Osteoblast (primary cell): ENCODE results near the gene LCN12. TPM values are rescaled to one million over a fixed set of nuclear protein-coding genes. Genes with fewer than 3 reads are reported as not detected.

Source experiments
- DNase-seq: peaks from one replicate; pipeline ENCODE4 v3.0.0; 2011; ENCODE audit warnings: low spot score, mixed read lengths; ENCODE audit not compliant: insufficient read length; ENCODE audit errors: missing footprints
- H2AFZ ChIP-seq: 2 replicates; pipeline ENCODE4 v1.6.0; 2011; ENCODE audit warnings: mild to moderate bottlenecking, low read length
- H3K27ac ChIP-seq: 2 replicates; pipeline ENCODE4 v1.5.1; 2011; ENCODE audit warnings: mild to moderate bottlenecking, low read depth, low read length, moderate library complexity
- H3K27me3 ChIP-seq: 2 replicates; pipeline ENCODE4 v1.6.0; 2012; ENCODE audit warnings: mild to moderate bottlenecking, control low read depth, inconsistent platforms, low read length, moderate library complexity; ENCODE audit not compliant: insufficient read depth
- H3K36me3 ChIP-seq: 2 replicates; pipeline ENCODE4 v1.5.1; 2011; ENCODE audit warnings: mild to moderate bottlenecking, low read length, control low read depth, moderate library complexity; ENCODE audit not compliant: insufficient read depth
- H3K4me1 ChIP-seq: 2 replicates; pipeline ENCODE4 v1.5.1; 2011; ENCODE audit warnings: mild to moderate bottlenecking, low read length, control low read depth, moderate library complexity; ENCODE audit not compliant: insufficient read depth
- H3K4me2 ChIP-seq: 2 replicates; pipeline ENCODE4 v1.6.0; 2011; ENCODE audit warnings: mild to moderate bottlenecking, low read length; ENCODE audit not compliant: insufficient read depth
- H3K4me3 ChIP-seq: fragments of 200-600 bp; sonication (generic); 3 replicates; pipeline ENCODE4 v1.5.1; 2012; ENCODE audit warnings: mild to moderate bottlenecking, low read length, inconsistent platforms; ENCODE audit not compliant: insufficient read depth
- H3K79me2 ChIP-seq: 2 replicates; pipeline ENCODE4 v1.6.0; 2012; ENCODE audit warnings: mild to moderate bottlenecking, low read length, control low read depth, inconsistent platforms; ENCODE audit not compliant: insufficient read depth
- H3K9me3 ChIP-seq: 2 replicates; pipeline ENCODE4 v1.5.1; 2011; ENCODE audit warnings: low read depth, low read length, control low read depth
- H4K20me1 ChIP-seq: 2 replicates; pipeline ENCODE4 v1.6.0; 2012; ENCODE audit warnings: mild to moderate bottlenecking, low read length, control low read depth; ENCODE audit not compliant: insufficient read depth
- CTCF ChIP-seq: IDR thresholded peaks from 2 replicates; pipeline ENCODE4 v1.5.1; 2011; ENCODE audit warnings: mild to moderate bottlenecking, low read depth, low read length, moderate library complexity; ENCODE audit errors: extremely low read depth
- total RNA-seq: library from RNA; depleted of rRNA; stranded (reverse); fragments of >200 nt; gene quantifications from 2 replicates; pipeline ENCODE4 v1.2.3, GENCODE V29; 2012

LCN12 gene
- total RNA-seq, 1 donor: not detected

GRCh38 chr9:136907011-136907914, 44.8 kb upstream of the LCN12 start:
- Histone ChIP-seq H3K4me1 (peaks cover 10% of the 10 kb centered on the region), H3K27me3 (no peaks in the 10 kb centered on the region), H2AFZ (no peak overlapping the region), H3K27ac (no peak overlapping the region), H3K9me3 (no peaks in the 10 kb centered on the region), H3K79me2 (peaks cover 6% of the 10 kb centered on the region), H3K4me3 (no peak overlapping the region), H4K20me1 (no peaks in the 10 kb centered on the region), H3K36me3 (peaks cover 37% of the 10 kb centered on the region), H3K4me2 (no peak overlapping the region)
- no peak for TF ChIP-seq CTCF
- peak; percentile 27 for DNase-seq

GRCh38 chr9:136910197-136910900, 41.7 kb upstream of the LCN12 start:
- TF ChIP-seq CTCF: no peak
- Histone ChIP-seq H4K20me1 (no peaks in the 10 kb centered on the region), H3K4me3 (no peak overlapping the region), H3K4me2 (no peak overlapping the region), H3K79me2 (peaks cover under 1% of the 10 kb centered on the region), H3K36me3 (peaks cover 34% of the 10 kb centered on the region), H3K9me3 (no peaks in the 10 kb centered on the region), H3K27me3 (no peaks in the 10 kb centered on the region), H3K4me1 (no peaks in the 10 kb centered on the region), H3K27ac (no peak overlapping the region), H2AFZ (no peak overlapping the region)
- DNase-seq: peak; percentile 51

- no peak overlapping the region for H3K27ac ChIP-seq
- no peak overlapping the region for H3K4me3 ChIP-seq
- peaks cover 2% of the 10 kb centered on the region for H4K20me1 ChIP-seq
- H3K27me3 ChIP-seq: no peaks in the 10 kb centered on the region
- H2AFZ ChIP-seq: no peak overlapping the region
- H3K9me3 ChIP-seq: no peaks in the 10 kb centered on the region
- no peak for TF ChIP-seq CTCF
- no peaks in the 10 kb centered on the region for H3K79me2 ChIP-seq
- no peaks in the 10 kb centered on the region for H3K4me1 ChIP-seq
- H3K36me3 ChIP-seq: peaks cover 32% of the 10 kb centered on the region
- H3K4me2 ChIP-seq: no peak overlapping the region
- DNase-seq: peak; percentile 48
These were observed 41.2 kb upstream of the LCN12 start for GRCh38 chr9:136910901-136911245.
